Stimulated activated CD4-positive, alpha-beta T cell treated with anti-CD3 and anti-CD28 coated beads, Interleukin-2, amount 100 ng/mL, for 24 hours (primary cell): ENCODE measurements around the gene TBCB.
"Not testable (repeated sequence)": the region's sequence is repeated elsewhere in the genome, so short reads cannot be mapped to it uniquely, and the experiment has no call there.

Experiments
- DNase-seq, 2 donors: peaks; one replicate each; pipeline ENCODE4 v3.0.0-alpha.2; 2020

TBCB gene

GRCh38 chr19:36115453-36116343 is at the start of gene TBCB:
Gene TBCB (plus strand): TSS chr19:36115468. CDS start chr19:36115561, 93 bp downstream.
- peak; percentile 93 for DNase-seq

- DNase-seq: no peak
Measured at GRCh38 chr19:36067681-36068080, 47.6 kb upstream of the TBCB start.

GRCh38 chr19:36068810-36069499 is 46.3 kb upstream of the TBCB start:
- DNase-seq: not testable (repeated sequence)

- DNase-seq: no peak
Measured at GRCh38 chr19:36072081-36072480, 43.2 kb upstream of the TBCB start.

GRCh38 chr19:36073121-36073876 is 42.0 kb upstream of the TBCB start:
- no peak for DNase-seq

GRCh38 chr19:36079389-36079945 is 35.8 kb upstream of the TBCB start:
- DNase-seq: no peak

GRCh38 chr19:36081385-36081784 is 33.9 kb upstream of the TBCB start:
- DNase-seq: no peak

- DNase-seq: no peak
Measured at GRCh38 chr19:36081894-36082293, 33.4 kb upstream of the TBCB start.

GRCh38 chr19:36082916-36083315 is 32.4 kb upstream of the TBCB start:
- DNase-seq: no peak

- DNase-seq: no peak
Measured at GRCh38 chr19:36084231-36085009, 30.8 kb upstream of the TBCB start.

- DNase-seq: no peak
Measured at GRCh38 chr19:36086326-36086725, 28.9 kb upstream of the TBCB start.

- no peak for DNase-seq
Measured at GRCh38 chr19:36089847-36090246, 25.4 kb upstream of the TBCB start.

- no peak for DNase-seq
Measured at GRCh38 chr19:36090910-36091695, 24.2 kb upstream of the TBCB start.

GRCh38 chr19:36092566-36092965 is 22.7 kb upstream of the TBCB start:
- DNase-seq: no peak

GRCh38 chr19:36093146-36093662 is 22.1 kb upstream of the TBCB start:
- DNase-seq: peak in 1 of 2 donors; percentile 36

- no peak for DNase-seq
Measured at GRCh38 chr19:36093687-36094086, 21.6 kb upstream of the TBCB start.

GRCh38 chr19:36097036-36097435 is 18.2 kb upstream of the TBCB start:
- no peak for DNase-seq

- DNase-seq: no peak
Measured at GRCh38 chr19:36099166-36099785, 16.0 kb upstream of the TBCB start.

GRCh38 chr19:36100476-36100875 is 14.8 kb upstream of the TBCB start:
- no peak for DNase-seq

- no peak for DNase-seq
Measured at GRCh38 chr19:36101550-36102327, 13.5 kb upstream of the TBCB start.
